HG03575 (cell line): Measurements from ENCODE around the gene BCAS3.
"Not testable (repeated sequence)": the region's sequence is repeated elsewhere in the genome, so short reads cannot be mapped to it uniquely, and the experiment has no call there.

Experiments used
- ATAC-seq: cut with Tn5 transposase; IDR thresholded peaks from one replicate; pipeline ENCODE4 v1.9.1; 2021; ENCODE audit not compliant: unreplicated experiment, insufficient number of reproducible peaks, low FRiP score; ENCODE audit errors: extremely low read depth

The BCAS3 gene

GRCh38 chr17:60832151-60832585 is 154.5 kb downstream of the BCAS3 start:
- ATAC-seq: no peak

- no peak for ATAC-seq
Measured at GRCh38 chr17:60832631-60833030, 155.0 kb downstream of the BCAS3 start.

- no peak for ATAC-seq
Measured at GRCh38 chr17:60840456-60840855, 162.8 kb downstream of the BCAS3 start.

GRCh38 chr17:60845012-60845411 is 167.4 kb downstream of the BCAS3 start:
- ATAC-seq: no peak

GRCh38 chr17:60846175-60846574 is 168.5 kb downstream of the BCAS3 start:
- ATAC-seq: no peak

GRCh38 chr17:60851181-60851580 is 173.5 kb downstream of the BCAS3 start:
- no peak for ATAC-seq

GRCh38 chr17:60857556-60858080 is 180.0 kb downstream of the BCAS3 start:
- ATAC-seq: no peak

GRCh38 chr17:60862482-60862881 is 184.8 kb downstream of the BCAS3 start:
- ATAC-seq: no peak

- ATAC-seq: no peak
Measured at GRCh38 chr17:60863892-60864707, 186.4 kb downstream of the BCAS3 start.

- no peak for ATAC-seq
Measured at GRCh38 chr17:60864708-60865005, 187.0 kb downstream of the BCAS3 start.

- ATAC-seq: no peak
Measured at GRCh38 chr17:60874772-60875171, 197.1 kb downstream of the BCAS3 start.

GRCh38 chr17:60886731-60887613 is 209.3 kb downstream of the BCAS3 start:
- not testable (repeated sequence) for ATAC-seq

GRCh38 chr17:60887614-60888028 is 210.0 kb downstream of the BCAS3 start:
- ATAC-seq: no peak

GRCh38 chr17:60888812-60889709 is 211.4 kb downstream of the BCAS3 start:
- ATAC-seq: no peak

GRCh38 chr17:60891149-60891548 is 213.5 kb downstream of the BCAS3 start:
- no peak for ATAC-seq

GRCh38 chr17:60893475-60893874 is 215.8 kb downstream of the BCAS3 start:
- no peak for ATAC-seq

- ATAC-seq: no peak
Measured at GRCh38 chr17:60896996-60897395, 219.3 kb downstream of the BCAS3 start.

- no peak for ATAC-seq
Measured at GRCh38 chr17:60899115-60899514, 221.5 kb downstream of the BCAS3 start.

- ATAC-seq: no peak
Measured at GRCh38 chr17:60900688-60901087, 223.0 kb downstream of the BCAS3 start.
